ENCODE results near the gene ILK. TPM values are rescaled to one million over a fixed set of nuclear protein-coding genes. Genes with fewer than 3 reads are reported as not detected.
A peak's percentile ranks its signal among the peaks of the same experiment; 100 is the strongest.

The ILK gene
- total and polyA plus RNA-seq, 2 donors (not counting 3 experiments of a cell fraction or from before 2014, with no cell fraction given), result 221 to 296 TPM

DNA sequence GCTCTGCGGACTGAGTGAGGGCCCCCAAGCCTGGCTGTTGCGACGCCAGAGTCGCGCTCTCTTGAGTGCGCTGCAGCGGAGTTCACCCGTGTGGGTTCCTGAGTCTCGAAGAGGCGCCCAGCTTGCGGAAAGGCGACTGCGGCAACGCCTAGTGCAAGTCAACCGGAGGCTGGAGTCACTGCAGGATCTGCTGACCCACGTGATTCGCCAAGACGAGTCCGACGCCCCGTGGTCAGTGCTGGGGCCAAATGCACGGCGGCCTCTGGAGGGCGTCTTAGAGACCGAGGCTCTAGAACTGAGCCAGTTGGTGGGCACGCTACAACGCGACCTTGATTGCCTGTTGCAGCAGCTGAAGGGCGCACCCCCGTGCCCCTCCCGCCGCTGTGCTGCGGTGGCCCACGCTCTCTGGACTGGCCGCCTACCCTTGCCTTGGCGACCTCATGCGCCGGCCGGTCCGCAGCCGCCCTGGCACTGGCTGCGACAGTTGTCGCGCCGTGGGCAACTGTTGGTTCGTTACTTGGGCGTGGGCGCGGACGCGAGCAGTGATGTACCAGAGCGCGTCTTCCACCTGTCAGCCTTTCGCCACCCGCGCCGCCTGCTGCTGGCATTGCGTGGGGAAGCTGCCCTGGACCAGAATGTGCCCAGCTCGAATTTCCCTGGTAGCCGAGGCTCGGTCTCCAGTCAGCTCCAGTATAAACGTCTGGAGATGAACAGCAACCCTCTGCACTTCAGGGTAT lies 32.7 kb upstream of the ILK start:
- Histone ChIP-seq H3K27ac (ENCODE audit: insufficient read depth, low read depth, low read length) (no peak overlapping the region), H2AFZ (ENCODE audit: low read depth, low read length) (no peak overlapping the region), H3K4me2 (ENCODE audit: insufficient read depth, low read length) (no peak overlapping the region), H4K20me1 (replicated peaks; ENCODE audit: control insufficient read depth, extremely low read depth, insufficient read depth, low read length) (no peaks in the 10 kb centered on the region), H3K9me1 (replicated peaks; ENCODE audit: control insufficient read depth, extremely low read depth, insufficient read depth, low read length) (no peaks in the 10 kb centered on the region), H3K4me3 (replicated peaks in 1 of 3; ENCODE audit: insufficient read depth in 1 of 3, low read depth in 1 of 3, low read length in 3 of 3) (no peak overlapping the region), H3K9me3 (replicated peaks; ENCODE audit: control insufficient read depth, insufficient read depth, low read length) (no peaks in the 10 kb centered on the region), H3K36me3 (ENCODE audit: control insufficient read depth in 2 of 2, extremely low read depth in 1 of 2, insufficient read depth in 2 of 2, low read length in 2 of 2) (no peaks in the 10 kb centered on the region), H3K9ac (replicated peaks; ENCODE audit: extremely low read depth, insufficient read depth, low read length) (no peak overlapping the region), H3K4me1 (ENCODE audit: control insufficient read depth, extremely low read depth, insufficient read depth, low read length) (peaks cover 11% of the 10 kb centered on the region), H3K27me3 (ENCODE audit: control insufficient read depth in 2 of 2, insufficient read depth in 2 of 2, low read length in 2 of 2) (no peaks in the 10 kb centered on the region), H3K79me2 (ENCODE audit: control insufficient read depth, insufficient read depth, low read length) (no peaks in the 10 kb centered on the region)
- ChIA-PET CTCF (interaction anchor here (0.9 to 1.4 kb wide), 3 partner anchors 11 to 47 kb away, joined by 3 to 5 read pairs (median 3); no protein-coding TSS in a partner anchor), POLR2A (no interaction called here)
- dilution Hi-C loops (cut with MboI; ENCODE audit: extremely low pct_ligation_motif_present, low sequenced_read_pairs), result no loop called here
- no TSS peak for BruUV-seq (replicated peaks)
- DNase-seq (ENCODE audit: low read depth, low spot score) (no peak), FAIRE-seq (no peak)
- intact Hi-C loops (cut with micrococcal nuclease), result no loop called here
- TF ChIP-seq MYC (IDR thresholded peaks at IDR 0.05; ENCODE audit: low read depth, low read length) (no peak), POLR2A (IDR thresholded peaks at IDR 0.05; ENCODE audit: low read depth, low read length) (no peak), POLR2AphosphoS5 (IDR thresholded peaks at IDR 0.05; ENCODE audit: insufficient read depth, low read depth, low read length) (no peak), EZH2 (IDR thresholded peaks at IDR 0.05; ENCODE audit: borderline replicate concordance, low read depth, low read length, severe bottlenecking) (no peak), GATA2 (IDR thresholded peaks at IDR 0.05; ENCODE audit: insufficient read depth, insufficient read length, low read depth, low read length) (no peak), CTCF (IDR thresholded peaks at IDR 0.05; ENCODE audit: extremely low read depth in 1 of 2, insufficient read depth in 1 of 2, low read depth in 1 of 2, low read length in 2 of 2) (peak in 1 of 2 donors; percentile 49), JUN (IDR thresholded peaks at IDR 0.05; ENCODE audit: borderline replicate concordance, insufficient read depth, insufficient read length, low read depth) (no peak), MAX (IDR thresholded peaks at IDR 0.05; ENCODE audit: insufficient read depth, insufficient read length) (peak; percentile 28), FOS (IDR thresholded peaks at IDR 0.05; ENCODE audit: borderline replicate concordance, insufficient read depth, low read length) (no peak)

Measured in endothelial cell of umbilical vein (primary cell).